ENCODE data around the gene ATXN1.
"Not testable (repeated sequence)": the region's sequence is repeated elsewhere in the genome, so short reads cannot be mapped to it uniquely, and the experiment has no call there.

Gene ATXN1

GRCh38 chr6:16619777-16620176, 141.5 kb downstream of the ATXN1 start:
- no peak for TF ChIP-seq CTCF (IDR thresholded peaks at IDR 0.05; ENCODE audit: low read depth, low read length, missing control alignments)
- DNase-seq (ENCODE audit: low read depth): no peak
- no peak overlapping the region for H3K4me3 ChIP-seq (ENCODE audit: low read depth, low read length)

DNA sequence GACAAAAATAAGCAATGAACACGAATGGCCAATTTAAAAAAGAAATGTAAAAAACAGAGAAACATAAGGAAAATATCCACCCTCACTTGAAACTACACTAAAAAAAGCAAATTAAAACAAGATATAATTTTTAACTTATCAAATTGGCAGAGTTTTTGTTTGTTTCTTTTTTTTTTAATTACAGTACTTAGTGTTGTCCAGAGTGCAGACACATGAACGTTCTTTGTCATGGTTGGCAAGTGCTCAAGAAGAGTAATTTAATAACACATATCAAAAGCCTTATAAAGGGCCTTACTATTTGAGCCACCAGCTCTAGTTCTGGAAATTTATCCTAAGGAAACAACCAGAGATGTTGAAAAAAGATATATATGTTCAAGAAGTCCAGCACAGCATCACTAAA, 142.3 kb downstream of the ATXN1 start:
- DNase-seq (ENCODE audit: low read depth): no peak
- TF ChIP-seq CTCF (IDR thresholded peaks at IDR 0.05; ENCODE audit: low read depth, low read length, missing control alignments): no peak
- H3K4me3 ChIP-seq (ENCODE audit: low read depth, low read length): no peak overlapping the region

DNA sequence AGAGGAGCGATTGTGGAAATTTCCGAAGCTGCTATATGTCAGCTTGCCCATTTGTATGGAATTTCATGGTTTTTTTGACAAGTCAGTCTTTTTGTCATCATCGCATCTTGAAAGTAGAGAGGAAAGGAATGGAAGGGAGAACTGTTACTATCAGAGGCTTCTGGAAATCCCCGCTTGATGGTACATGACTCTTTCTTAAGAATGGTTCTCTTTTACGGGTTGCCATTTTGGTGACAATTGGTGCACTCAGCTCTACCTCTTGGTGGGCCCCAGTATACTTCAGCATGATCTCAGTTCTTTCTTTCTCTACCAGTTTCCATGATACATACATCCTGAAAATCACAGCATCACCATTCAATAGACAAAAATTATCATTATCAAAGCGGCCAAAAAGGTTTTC, 146.0 kb downstream of the ATXN1 start:
- H3K4me3 ChIP-seq (ENCODE audit: low read depth, low read length); DNase-seq (ENCODE audit: low read depth): not testable (repeated sequence)

DNA sequence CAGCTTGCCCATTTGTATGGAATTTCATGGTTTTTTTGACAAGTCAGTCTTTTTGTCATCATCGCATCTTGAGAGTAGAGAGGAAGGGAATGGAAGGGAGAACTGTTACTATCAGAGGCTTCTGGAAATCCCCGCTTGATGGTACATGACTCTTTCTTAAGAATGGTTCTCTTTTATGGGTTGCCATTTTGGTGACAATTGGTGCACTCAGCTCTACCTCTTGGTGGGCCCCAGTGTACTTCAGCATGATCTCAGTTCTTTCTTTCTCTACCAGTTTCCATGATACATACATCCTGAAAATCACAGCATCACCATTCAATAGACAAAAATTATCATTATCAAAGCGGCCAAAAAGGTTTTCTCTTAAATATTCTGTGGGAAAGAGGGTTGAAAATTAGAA, 147.1 kb downstream of the ATXN1 start:
- DNase-seq (ENCODE audit: low read depth); H3K4me3 ChIP-seq (ENCODE audit: low read depth, low read length): not testable (repeated sequence)

DNA sequence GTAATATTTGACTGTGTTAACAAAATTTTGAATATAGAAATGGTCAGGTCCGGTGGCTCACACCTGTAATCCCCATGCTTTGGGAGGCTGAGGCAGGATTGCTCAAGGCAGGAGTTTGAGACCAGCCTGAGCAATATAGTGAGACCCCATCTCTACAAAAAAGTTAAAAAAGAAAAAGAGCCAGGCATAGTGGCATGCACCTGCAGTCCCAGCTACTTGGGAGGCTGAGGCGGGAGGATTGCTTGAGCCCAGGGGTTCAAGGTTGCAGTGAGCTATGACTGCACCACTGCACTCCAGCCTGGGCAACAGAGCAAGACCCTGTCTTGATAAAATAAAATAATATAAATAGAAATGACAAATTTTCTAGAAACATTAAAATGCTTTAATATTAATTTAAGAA, 147.8 kb downstream of the ATXN1 start:
- H3K4me3 ChIP-seq (ENCODE audit: low read depth, low read length); DNase-seq (ENCODE audit: low read depth): not testable (repeated sequence)

- H3K4me3 ChIP-seq (ENCODE audit: low read depth, low read length): no peak overlapping the region
- no peak for TF ChIP-seq CTCF (IDR thresholded peaks at IDR 0.05; ENCODE audit: low read depth, low read length, missing control alignments)
- no peak for DNase-seq (ENCODE audit: low read depth)
Measured at GRCh38 chr6:16608444-16608843, 152.8 kb downstream of the ATXN1 start.

GRCh38 chr6:16602035-16602434, 159.2 kb downstream of the ATXN1 start:
- peak; percentile 42 for DNase-seq (ENCODE audit: low read depth)
- no peak for TF ChIP-seq CTCF (IDR thresholded peaks at IDR 0.05; ENCODE audit: low read depth, low read length, missing control alignments)
- no peak overlapping the region for H3K4me3 ChIP-seq (ENCODE audit: low read depth, low read length)

- DNase-seq (ENCODE audit: low read depth): no peak
- no peak overlapping the region for H3K4me3 ChIP-seq (ENCODE audit: low read depth, low read length)
- TF ChIP-seq CTCF (IDR thresholded peaks at IDR 0.05; ENCODE audit: low read depth, low read length, missing control alignments): no peak
Measured at GRCh38 chr6:16600701-16601100, 160.6 kb downstream of the ATXN1 start.

- DNase-seq (ENCODE audit: low read depth): no peak
- no peak overlapping the region for H3K4me3 ChIP-seq (ENCODE audit: low read depth, low read length)
- TF ChIP-seq CTCF (IDR thresholded peaks at IDR 0.05; ENCODE audit: low read depth, low read length, missing control alignments): no peak
Measured at GRCh38 chr6:16600026-16600425, 161.2 kb downstream of the ATXN1 start.
